ENCODE measurements around the gene LAMTOR3.
"Not testable (repeated sequence)": the region's sequence is repeated elsewhere in the genome, so short reads cannot be mapped to it uniquely, and the experiment has no call there.

LAMTOR3 gene

GRCh38 chr4:99830051-99830450 is 64.2 kb downstream of the LAMTOR3 start:
- DNase-seq (ENCODE audit: low read depth in 2 of 2), result not testable (repeated sequence)

- no peak for DNase-seq (ENCODE audit: low read depth in 2 of 2)
Measured at GRCh38 chr4:99828477-99828876, 65.8 kb downstream of the LAMTOR3 start.

All from stimulated activated CD8-positive, alpha-beta memory T cell treated with anti-CD3 and anti-CD28 coated beads, Interleukin-7, amount 100 ng/mL, for 4 hours (primary cell).